Lower lobe of right lung (tissue), 2 donors: ENCODE data around the gene ADAM21. TPM values are rescaled to one million over a fixed set of nuclear protein-coding genes. Genes with fewer than 3 reads are reported as not detected.
"Not testable (repeated sequence)": the region's sequence is repeated elsewhere in the genome, so short reads cannot be mapped to it uniquely, and the experiment has no call there.

ENCODE experiments used
- ATAC-seq, 2 donors: fragments of 200-7000 bp; cut with Tn5 transposase; one replicate each; pipeline ENCODE4 v1.9.1; 2020 to 2022; ENCODE audit warnings: mild to moderate bottlenecking in 2 of 2, moderate library complexity in 2 of 2
- DNase-seq: peaks from one replicate; pipeline ENCODE4 v3.0.0-alpha.2; 2020
- H3K27ac ChIP-seq: fragments of 200-600 bp; one replicate; pipeline ENCODE4 v1.8.0; 2022
- H3K27me3 ChIP-seq: fragments of 200-600 bp; one replicate; pipeline ENCODE4 v1.8.0; 2022; ENCODE audit warnings: low read depth
- H3K36me3 ChIP-seq: fragments of 200-600 bp; one replicate; pipeline ENCODE4 v1.8.0; 2022; ENCODE audit warnings: mild to moderate bottlenecking
- H3K4me1 ChIP-seq: fragments of 200-600 bp; one replicate; pipeline ENCODE4 v1.8.0; 2022
- H3K4me3 ChIP-seq: fragments of 200-600 bp; one replicate; pipeline ENCODE4 v1.8.0; 2022; ENCODE audit warnings: mild to moderate bottlenecking
- H3K9me3 ChIP-seq: fragments of 200-600 bp; one replicate; pipeline ENCODE4 v1.8.0; 2022
- intact Hi-C: fragments of 100-400 bp; cut with DNase I; formaldehyde crosslinking; loops from one replicate; pipeline ENCODE4 v1.11.0; 2022
- total RNA-seq: library from RNA; stranded (reverse); fragmentation: NEBNext Ultra II Directional; extraction: Animal tissue kit (Norgen Biotek cat#: 25700); gene quantifications from one replicate; pipeline ENCODE4 v1.2.1, GENCODE V29; 2021
- TF ChIP-seq, protein P1 (sequence below): fragments of 200-600 bp; IDR thresholded peaks from one replicate; pipeline ENCODE4 v1.8.0; 2022; ENCODE audit warnings: antibody characterized with exemption, mild to moderate bottlenecking
- donor health status: DM: no; HTN: yes; CAD: no; lungs with severe emphysema.

ADAM21 gene
- total RNA-seq, 1 donor from 2014 or later: 0.24 TPM

DNA sequence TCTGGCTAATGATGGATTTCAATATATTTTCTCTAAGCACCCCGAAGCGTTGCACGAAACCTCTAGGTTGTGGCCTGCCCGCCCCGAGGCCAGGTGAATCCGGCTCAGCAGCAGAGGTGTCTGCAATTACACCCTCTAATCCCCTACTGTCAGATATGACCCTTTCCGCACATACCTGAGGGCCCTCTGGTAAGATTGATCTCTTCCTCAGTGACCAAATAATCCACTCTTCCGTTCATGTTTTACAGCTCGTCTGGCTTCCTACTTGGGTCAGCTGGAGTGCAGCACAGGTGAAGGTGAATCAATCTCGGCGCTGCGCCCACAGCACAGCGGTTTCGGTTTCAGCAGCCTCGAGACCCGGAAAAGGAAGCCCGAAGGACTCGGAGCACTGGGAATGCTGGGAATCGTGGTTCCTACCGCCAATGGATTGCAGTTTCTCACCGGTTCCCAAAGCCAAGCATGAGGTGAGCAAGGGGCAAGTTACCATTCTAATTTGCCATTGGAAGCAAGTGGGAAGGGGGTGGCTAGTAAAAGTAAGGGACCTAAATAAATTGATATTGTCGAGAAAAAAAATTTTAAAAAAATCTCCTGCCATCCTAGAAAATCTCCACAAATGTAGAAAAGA is 35.1 kb upstream of the ADAM21 start, which contains the start of gene SYNJ2BP:
TSS of gene SYNJ2BP (minus strand) at position 366 of the 625 bp plus-strand sequence. CDS start at position 239, 127 bp downstream.
- no peaks in the 10 kb centered on the region for H3K9me3 ChIP-seq
- peaks cover 20% of the 10 kb centered on the region for H3K4me1 ChIP-seq
- peak; percentile 95 to 99 for ATAC-seq
- TF ChIP-seq, protein P1, sequence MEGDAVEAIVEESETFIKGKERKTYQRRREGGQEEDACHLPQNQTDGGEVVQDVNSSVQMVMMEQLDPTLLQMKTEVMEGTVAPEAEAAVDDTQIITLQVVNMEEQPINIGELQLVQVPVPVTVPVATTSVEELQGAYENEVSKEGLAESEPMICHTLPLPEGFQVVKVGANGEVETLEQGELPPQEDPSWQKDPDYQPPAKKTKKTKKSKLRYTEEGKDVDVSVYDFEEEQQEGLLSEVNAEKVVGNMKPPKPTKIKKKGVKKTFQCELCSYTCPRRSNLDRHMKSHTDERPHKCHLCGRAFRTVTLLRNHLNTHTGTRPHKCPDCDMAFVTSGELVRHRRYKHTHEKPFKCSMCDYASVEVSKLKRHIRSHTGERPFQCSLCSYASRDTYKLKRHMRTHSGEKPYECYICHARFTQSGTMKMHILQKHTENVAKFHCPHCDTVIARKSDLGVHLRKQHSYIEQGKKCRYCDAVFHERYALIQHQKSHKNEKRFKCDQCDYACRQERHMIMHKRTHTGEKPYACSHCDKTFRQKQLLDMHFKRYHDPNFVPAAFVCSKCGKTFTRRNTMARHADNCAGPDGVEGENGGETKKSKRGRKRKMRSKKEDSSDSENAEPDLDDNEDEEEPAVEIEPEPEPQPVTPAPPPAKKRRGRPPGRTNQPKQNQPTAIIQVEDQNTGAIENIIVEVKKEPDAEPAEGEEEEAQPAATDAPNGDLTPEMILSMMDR: no peak
- H3K27ac ChIP-seq: peak within 1 kb of the TSS; percentile 66
- H3K27me3 ChIP-seq: no peaks in the 10 kb centered on the region
- intact Hi-C loops: no loop called here
- no peaks in the 10 kb centered on the region for H3K36me3 ChIP-seq
- peak within 1 kb of the TSS; percentile 82 for H3K4me3 ChIP-seq
- peak; percentile 83 for DNase-seq

DNA sequence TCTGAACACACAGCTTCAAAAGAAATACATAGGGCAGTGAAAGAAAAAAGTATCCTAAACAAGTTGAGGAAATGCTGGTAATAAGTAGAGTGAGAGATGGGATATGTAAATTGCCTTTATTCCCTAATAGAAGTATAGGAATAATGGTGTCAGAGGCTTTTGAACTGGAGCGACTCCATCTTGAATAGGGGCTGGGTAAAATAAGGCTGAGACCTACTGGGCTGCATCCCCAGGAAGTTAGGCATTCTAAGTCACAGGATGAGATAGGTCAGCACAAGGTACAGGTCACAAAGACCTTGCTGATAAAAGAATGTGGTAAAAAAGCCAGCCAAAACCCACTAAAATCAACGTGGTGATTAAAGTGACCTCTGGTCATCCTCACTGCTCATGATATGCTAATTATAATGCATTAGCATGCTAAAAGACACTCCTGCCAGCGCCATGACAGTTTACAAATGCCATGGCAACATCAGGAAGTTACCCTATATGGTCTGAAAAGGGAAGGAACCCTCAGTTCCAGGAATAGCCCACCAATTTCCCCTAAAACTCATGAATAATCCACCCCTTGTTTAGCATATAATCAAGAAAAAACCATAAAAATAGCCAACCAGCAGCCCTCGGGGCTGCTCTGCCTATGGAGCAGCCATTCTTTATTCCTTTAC is 32.6 kb upstream of the ADAM21 start:
- H3K27ac ChIP-seq, H3K4me3 ChIP-seq, H3K36me3 ChIP-seq, ATAC-seq, DNase-seq, intact Hi-C loops, H3K27me3 ChIP-seq, H3K9me3 ChIP-seq: not testable (repeated sequence)
- peaks cover 20% of the 10 kb centered on the region for H3K4me1 ChIP-seq

DNA sequence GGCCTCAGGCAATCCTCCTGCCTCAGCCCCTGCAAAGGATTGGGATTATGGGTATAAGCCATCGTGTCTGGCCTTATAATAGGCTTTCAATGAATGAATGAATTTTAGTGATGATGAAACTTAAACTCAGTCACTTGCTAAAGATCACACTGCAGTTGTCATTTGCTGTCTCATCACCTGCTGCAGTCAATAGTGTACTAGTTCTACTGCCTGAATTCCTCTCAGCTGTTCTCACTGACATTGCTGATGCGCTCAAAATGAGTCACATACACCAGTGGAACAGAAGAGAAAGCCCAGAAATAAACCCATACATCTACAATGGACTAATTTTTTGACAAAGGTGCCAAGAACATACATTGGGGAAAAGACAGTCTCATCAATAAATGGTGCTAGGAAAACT is 29.4 kb upstream of the ADAM21 start:
- Histone ChIP-seq H3K4me1 (no peaks in the 10 kb centered on the region), H3K36me3 (no peaks in the 10 kb centered on the region), H3K27ac (no peak overlapping the region), H3K9me3 (no peaks in the 10 kb centered on the region), H3K4me3 (no peak overlapping the region), H3K27me3 (no peaks in the 10 kb centered on the region)
- intact Hi-C loops: no loop called here
- ATAC-seq: no peak
- TF ChIP-seq, protein P1: no peak
- DNase-seq: no peak

- Histone ChIP-seq H3K4me3 (no peak overlapping the region), H3K9me3 (no peaks in the 10 kb centered on the region), H3K27ac (no peak overlapping the region), H3K4me1 (no peaks in the 10 kb centered on the region), H3K36me3 (no peaks in the 10 kb centered on the region), H3K27me3 (no peaks in the 10 kb centered on the region)
- TF ChIP-seq, protein P1: no peak
- DNase-seq: no peak
- intact Hi-C loops: no loop called here
- no peak for ATAC-seq
Observed at GRCh38 chr14:70425354-70425753, 26.6 kb upstream of the ADAM21 start.

- ATAC-seq, H3K27ac ChIP-seq, H3K36me3 ChIP-seq, DNase-seq, H3K4me1 ChIP-seq, H3K4me3 ChIP-seq, H3K9me3 ChIP-seq, intact Hi-C loops, H3K27me3 ChIP-seq: not testable (repeated sequence)
Observed at GRCh38 chr14:70426555-70426954, 25.4 kb upstream of the ADAM21 start.

DNA sequence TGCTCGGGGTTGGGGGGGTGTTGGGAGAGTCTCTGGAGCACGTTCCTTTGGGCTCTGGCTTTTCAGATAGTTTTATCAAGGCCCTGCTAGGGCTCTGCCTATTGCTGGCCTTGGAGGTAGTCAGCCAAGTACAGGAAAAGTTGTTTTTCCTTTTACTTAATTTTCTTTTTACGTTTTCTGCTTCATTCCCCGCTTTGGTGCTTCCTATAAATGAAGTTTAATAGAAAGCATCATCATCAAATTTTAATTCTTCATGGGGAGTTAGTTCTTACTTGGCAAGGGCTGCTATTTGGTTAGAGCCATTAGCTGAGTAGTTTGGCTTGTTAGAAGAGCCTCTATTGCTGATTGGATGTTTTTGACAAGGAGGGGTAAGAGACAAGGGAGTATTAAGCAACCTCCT is 15.1 kb upstream of the ADAM21 start:
- intact Hi-C loops: no loop called here
- H3K4me3 ChIP-seq: no peak overlapping the region
- TF ChIP-seq, protein P1: no peak
- no peaks in the 10 kb centered on the region for H3K27me3 ChIP-seq
- peaks cover 8% of the 10 kb centered on the region for H3K9me3 ChIP-seq
- no peaks in the 10 kb centered on the region for H3K4me1 ChIP-seq
- ATAC-seq: no peak
- no peak for DNase-seq
- no peak overlapping the region for H3K27ac ChIP-seq
- H3K36me3 ChIP-seq: no peaks in the 10 kb centered on the region
